A204.1 (cell line): ENCODE results near the gene PHF23.

Experiments
- FAIRE-seq: peaks from 2 replicates; lab custom pipeline; 2012; peaks lifted over from hg19 to GRCh38; lab: Jason Lieb, UNC

The PHF23 gene

DNA sequence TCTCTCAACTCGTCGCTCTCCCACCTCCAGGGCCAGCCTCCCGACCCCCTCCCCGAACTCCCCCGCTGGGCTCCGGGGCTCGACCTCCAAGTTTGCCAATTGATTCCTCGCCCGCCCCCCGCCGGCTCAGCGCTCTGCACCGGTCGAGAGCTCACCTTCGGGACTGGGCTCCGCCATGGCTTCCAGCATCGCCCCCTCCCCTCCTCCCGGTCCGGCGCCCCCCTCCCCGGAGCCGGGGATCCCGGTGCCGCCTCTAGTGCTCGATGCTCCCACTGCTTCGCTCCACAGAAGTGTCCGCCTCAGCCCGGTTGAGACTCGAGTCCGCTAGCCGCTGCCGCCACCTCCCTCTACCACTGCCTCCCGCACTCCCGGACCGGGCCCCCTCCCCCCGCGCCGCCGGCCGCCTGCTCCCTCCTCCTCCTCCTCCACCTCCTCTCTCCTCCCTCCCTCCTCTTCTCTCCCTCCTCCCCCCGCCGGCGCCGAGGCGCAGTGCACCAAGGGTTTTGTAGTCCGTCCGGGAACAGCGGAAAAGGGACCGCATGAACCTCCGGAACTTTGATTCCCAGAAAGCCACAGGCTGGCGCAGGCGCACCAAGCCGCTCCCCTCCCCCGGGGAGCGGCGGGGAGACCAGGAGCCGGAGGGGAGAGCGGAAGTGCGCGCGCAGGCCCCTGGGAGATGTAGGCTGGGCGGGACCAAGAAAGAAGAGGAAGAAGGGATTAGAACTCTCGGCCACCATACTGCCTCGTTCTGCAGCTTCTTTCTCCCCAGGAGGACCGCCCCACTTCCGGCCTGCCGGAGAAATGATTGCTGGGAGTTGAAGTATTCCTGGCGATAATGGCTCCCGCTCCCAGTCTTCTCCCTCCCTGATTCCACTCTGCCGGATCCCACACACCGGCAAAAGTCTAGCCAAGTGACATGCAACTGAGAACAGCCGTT lies at the start of gene PHF23:
PHF23 (minus strand) TSS at position 367 of the 937 bp plus-strand sequence; CDS start at position 189, 178 bp downstream.
- peak; percentile 98 for FAIRE-seq

DNA sequence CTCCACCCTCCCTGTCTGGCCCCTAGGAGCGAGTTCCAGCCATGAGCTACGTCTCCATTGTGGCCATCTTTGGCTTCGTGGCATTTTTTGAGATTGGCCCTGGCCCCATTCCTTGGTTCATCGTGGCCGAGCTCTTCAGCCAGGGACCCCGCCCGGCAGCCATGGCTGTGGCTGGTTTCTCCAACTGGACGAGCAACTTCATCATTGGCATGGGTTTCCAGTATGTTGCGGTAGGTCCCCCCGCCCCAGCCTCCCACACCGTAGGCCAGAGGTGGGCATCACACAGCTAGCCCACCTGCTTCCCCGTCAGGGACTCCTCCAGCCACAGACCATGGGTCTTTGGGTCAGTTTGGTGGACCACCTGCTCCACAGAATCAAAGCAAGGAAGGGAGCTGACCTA lies 46.4 kb upstream of the PHF23 start:
- no peak for FAIRE-seq

DNA sequence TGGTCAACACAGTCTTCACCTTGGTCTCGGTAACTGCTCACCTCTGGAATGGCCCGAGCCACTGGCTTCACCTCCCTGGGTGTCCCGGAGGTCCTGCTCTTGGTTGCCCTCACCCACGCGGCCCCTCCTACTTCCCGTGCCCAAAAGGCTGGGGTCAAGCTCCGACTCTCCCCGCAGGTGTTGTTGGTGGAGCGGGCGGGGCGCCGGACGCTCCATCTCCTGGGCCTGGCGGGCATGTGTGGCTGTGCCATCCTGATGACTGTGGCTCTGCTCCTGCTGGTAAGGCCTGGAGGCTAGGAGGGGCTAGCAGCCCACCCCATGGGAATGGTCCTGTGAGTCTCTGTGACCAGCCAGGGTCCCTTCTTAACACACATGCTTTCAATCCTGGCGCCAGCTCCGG lies 45.7 kb upstream of the PHF23 start:
- no peak for FAIRE-seq

- no peak for FAIRE-seq
These were observed 44.4 kb upstream of the PHF23 start for GRCh38 chr17:7283471-7284216.

DNA sequence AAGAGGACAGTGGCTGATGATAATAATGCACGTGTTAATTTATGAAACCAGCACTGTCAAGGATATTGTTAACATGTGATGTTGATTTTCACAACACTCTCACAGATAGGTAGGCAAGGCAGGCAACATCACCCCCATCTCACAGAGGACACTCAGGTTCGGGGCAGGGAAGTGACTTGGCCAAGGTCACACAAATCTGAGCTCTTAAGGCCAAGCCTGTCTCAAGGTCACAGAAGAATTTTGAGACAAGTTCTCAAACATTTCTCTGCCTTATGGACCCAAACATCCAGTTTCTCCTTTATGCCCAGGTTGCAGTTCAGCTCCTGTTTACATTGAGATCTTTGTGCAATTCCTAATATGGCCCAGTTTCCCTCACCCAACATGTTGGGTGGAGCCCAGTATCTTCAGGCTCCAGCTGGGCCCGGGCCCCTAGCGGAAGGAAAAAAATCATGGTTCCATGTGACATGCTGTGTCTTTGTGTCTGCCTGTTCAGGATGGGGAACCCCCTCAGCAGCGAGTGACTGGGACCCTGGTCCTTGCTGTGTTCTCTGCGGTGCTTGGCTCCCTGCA lies 43.6 kb upstream of the PHF23 start:
- FAIRE-seq, result no peak

DNA sequence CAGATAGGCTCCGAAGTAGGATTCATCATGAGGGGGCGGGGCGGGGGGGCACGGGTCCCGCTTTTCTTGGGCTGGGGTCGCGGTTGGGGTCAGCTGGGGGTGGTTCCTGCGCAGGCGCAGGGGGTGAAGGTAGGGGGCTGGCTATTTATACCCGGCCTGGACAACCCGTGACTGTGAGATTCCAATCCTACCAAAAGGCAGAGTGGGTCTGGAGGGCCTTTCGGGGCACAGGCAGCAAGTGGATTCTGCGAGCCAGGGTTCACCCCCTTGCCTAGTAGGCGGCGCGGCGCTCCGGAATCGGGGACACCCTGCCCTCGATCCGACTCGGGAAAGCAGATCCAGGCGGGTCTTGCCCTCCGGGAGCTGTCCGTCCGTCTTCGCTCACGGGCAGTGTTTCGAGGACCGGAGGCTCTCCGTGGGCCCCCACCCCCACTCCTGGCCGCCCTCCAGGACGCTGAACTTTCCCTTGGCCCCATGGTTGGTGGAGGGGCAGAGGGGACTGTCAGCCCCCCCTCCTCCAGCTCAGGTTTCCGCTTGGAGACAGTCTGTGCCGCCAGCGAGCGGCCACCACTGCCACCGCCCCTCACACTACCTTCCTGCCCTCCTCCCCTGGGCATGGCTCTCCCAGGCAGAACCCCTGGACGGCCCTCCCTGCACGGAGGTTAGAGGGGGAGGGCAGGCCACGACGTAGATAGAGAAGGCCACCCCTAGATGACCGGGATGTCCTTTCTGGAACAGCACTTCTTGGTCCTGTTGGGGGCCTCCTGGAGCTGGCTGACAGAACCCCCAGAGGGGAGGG lies 42.9 kb upstream of the PHF23 start:
- FAIRE-seq, result no peak

- FAIRE-seq, result peak; percentile 92
These were observed 42.1 kb upstream of the PHF23 start, which contains the start of gene SLC2A4 for GRCh38 chr17:7281074-7281952. TSS of gene SLC2A4 (plus strand) at chr17:7281718. CDS start at chr17:7281935, 217 bp downstream.

GRCh38 chr17:7280519-7281073 lies 41.3 kb upstream of the PHF23 start:
- peak; percentile 47 for FAIRE-seq

DNA sequence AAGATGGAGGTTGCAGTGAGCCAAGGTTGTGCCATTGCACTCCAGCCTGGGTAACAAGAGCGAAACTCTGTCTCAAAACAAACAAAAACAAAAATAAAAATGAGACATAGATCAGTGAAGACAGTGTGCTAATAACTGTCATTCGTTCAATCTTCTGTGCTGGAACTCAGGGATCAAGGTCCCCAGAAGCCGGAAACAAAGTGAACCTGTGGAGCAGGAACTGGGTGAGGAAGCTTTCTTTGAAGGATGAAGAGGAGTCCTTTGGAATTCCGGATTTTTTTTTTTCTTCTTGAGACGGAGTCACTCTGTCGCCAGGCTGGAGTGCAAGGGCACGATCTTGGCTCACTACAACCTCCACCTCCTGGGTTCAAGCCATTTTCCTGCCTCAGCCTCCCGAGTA lies 40.2 kb upstream of the PHF23 start:
- no peak for FAIRE-seq

- FAIRE-seq, result no peak
These were observed 27.5 kb upstream of the PHF23 start for GRCh38 chr17:7266784-7267183.

DNA sequence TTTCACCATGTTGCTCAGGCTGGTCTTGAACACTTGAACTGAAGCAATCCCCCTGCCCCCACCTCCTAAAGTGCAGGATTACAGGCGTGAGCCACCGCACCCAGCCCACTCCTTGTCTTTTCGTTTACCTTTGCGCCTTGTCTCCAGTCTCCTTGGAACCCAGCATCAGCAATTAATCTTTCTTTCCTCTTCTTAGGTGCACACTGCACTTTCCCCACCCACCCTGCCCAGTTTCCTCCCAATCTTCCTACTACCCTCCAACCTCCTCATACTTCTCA lies 24.5 kb upstream of the PHF23 start:
- no peak for FAIRE-seq

- FAIRE-seq, result no peak
These were observed 23.9 kb upstream of the PHF23 start for GRCh38 chr17:7262935-7263800.

DNA sequence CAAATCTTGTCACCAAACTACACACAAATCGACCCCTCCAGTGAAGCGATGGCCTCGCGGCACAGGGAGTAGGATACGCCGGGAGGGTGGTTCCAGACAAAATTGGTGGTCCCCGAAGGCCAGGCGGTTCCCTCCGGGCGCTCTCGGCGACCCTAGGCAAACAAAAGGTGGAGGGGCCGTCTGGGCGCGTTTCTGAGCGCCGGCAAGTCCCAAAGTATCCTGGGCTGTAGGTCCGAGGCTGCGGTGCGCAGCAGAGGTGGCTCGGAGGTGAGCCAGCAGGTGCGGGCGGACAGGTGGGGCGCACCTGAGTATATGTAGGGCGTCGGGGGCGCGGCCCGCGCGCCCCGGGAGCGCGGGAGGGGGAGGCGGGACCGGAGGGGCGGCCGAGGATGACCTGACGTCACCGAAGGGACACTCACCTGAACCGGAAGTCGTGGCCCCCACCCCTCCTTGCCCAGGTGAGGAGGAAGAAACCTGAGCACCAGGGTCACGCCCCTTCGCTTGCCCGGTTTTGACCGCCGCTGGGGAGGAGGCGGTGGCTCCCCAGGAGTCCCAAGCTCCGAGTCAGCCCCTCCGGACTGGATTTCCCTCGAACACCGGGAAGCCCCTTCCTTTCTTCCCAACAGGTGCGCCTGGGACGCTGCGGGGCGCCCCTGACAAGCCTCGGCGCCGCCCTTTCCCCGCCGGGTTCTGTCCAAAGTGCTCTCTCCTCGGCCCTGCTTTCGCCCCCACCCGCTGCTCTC lies 23.1 kb upstream of the PHF23 start, which contains the start of gene CLDN7:
CLDN7 (minus strand) TSS at position 287 of the 743 bp plus-strand sequence. CDS start 435 bp downstream, outside the sequence.
- FAIRE-seq, result no peak

DNA sequence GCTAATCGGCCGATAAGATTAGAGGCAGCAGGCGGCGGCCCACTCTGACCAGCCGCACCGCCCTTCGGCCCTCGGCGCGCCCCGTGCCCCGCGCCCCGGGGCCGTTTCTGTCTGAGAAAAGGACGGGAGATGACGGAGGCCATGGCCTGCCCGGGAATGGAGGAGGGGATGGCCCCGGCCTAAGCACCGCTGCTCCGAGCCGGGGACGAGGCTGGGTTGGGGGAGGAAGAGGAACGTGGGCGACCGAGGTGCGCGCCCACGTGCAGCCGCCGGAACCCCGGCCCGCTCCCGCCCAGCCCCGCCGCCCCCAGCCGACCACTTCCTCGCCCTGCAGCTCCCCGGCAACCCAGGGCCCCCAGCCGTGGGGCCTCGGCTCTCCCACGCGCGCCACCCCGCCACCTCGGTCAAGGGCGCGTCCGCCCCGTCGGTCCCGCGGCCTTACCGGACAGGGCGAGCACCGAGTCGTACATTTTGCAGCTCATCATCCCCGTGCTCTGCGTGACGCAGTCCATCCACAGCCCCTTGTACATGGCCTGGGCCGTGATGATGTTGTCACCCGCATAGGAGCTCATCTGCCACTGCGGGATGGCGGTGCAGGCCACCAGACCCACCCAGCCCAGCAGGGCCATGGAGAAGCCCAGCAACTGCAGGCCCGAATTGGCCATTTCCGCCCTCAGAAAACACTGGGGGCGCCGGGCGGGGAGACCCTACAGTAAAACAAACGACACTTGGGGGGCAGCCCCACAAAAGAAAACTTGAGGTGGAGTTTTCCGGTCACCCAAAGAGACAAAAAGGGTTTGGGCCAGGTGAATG lies 22.3 kb upstream of the PHF23 start:
- FAIRE-seq, result no peak

- FAIRE-seq, result no peak
These were observed 21.6 kb upstream of the PHF23 start for GRCh38 chr17:7260651-7261378.

GRCh38 chr17:7260151-7260550 lies 20.9 kb upstream of the PHF23 start:
- no peak for FAIRE-seq

- FAIRE-seq, result no peak
These were observed 20.3 kb upstream of the PHF23 start for GRCh38 chr17:7259555-7259889.
